Measurements from ENCODE around the gene ITGB3.

The ITGB3 gene

GRCh38 chr17:47231866-47232265, 21.8 kb upstream of the ITGB3 start:
- no peak for TF ChIP-seq TAF1 (IDR thresholded peaks at IDR 0.05; ENCODE audit: borderline replicate concordance, insufficient read depth, low read length)
- TF ChIP-seq REST (IDR thresholded peaks at IDR 0.05; ENCODE audit: insufficient read depth in 1 of 2, low read depth in 2 of 2, low read length in 2 of 2), result no peak
- no peak for TF ChIP-seq SIN3A (IDR thresholded peaks at IDR 0.05; ENCODE audit: borderline replicate concordance, insufficient read depth, low read length)
- no peak for TF ChIP-seq POLR2AphosphoS5 (IDR thresholded peaks at IDR 0.05; ENCODE audit: low read depth, low read length)
- TF ChIP-seq FOXP2 (optimal IDR thresholded peaks at IDR 0.05; ENCODE audit: borderline replicate concordance, extremely low read depth, extremely low read length, insufficient read depth), result no peak

- no peak for TF ChIP-seq POLR2AphosphoS5 (IDR thresholded peaks at IDR 0.05; ENCODE audit: low read depth, low read length)
- no peak for TF ChIP-seq FOXP2 (optimal IDR thresholded peaks at IDR 0.05; ENCODE audit: borderline replicate concordance, extremely low read depth, extremely low read length, insufficient read depth)
- TF ChIP-seq TAF1 (IDR thresholded peaks at IDR 0.05; ENCODE audit: borderline replicate concordance, insufficient read depth, low read length), result no peak
- no peak for TF ChIP-seq REST (IDR thresholded peaks at IDR 0.05; ENCODE audit: insufficient read depth in 1 of 2, low read depth in 2 of 2, low read length in 2 of 2)
- no peak for TF ChIP-seq SIN3A (IDR thresholded peaks at IDR 0.05; ENCODE audit: borderline replicate concordance, insufficient read depth, low read length)
These were observed 21.2 kb upstream of the ITGB3 start for GRCh38 chr17:47232465-47232864.

DNA sequence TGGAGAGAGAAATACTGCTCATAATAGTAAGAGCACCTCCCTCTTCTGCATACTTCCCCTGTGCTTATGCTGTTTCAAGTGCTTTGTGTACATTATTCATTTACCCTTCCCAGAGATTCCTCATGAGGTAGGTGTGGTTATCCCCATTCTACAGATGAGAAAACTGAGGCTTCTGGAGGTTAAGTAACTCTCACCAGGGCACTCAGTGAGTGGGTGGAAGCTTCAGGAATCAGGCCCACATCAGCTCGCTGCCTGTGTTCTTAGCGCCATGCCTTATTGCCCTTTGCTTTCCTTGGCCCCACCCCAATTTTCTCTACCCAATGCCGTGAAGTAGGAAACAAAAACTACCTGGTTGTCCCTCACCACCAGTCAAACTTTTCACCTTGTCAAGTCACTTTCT, 18.1 kb upstream of the ITGB3 start:
- no peak for TF ChIP-seq SIN3A (IDR thresholded peaks at IDR 0.05; ENCODE audit: borderline replicate concordance, insufficient read depth, low read length)
- TF ChIP-seq REST (IDR thresholded peaks at IDR 0.05; ENCODE audit: insufficient read depth in 1 of 2, low read depth in 2 of 2, low read length in 2 of 2), result no peak
- no peak for TF ChIP-seq FOXP2 (optimal IDR thresholded peaks at IDR 0.05; ENCODE audit: borderline replicate concordance, extremely low read depth, extremely low read length, insufficient read depth)
- no peak for TF ChIP-seq TAF1 (IDR thresholded peaks at IDR 0.05; ENCODE audit: borderline replicate concordance, insufficient read depth, low read length)
- no peak for TF ChIP-seq POLR2AphosphoS5 (IDR thresholded peaks at IDR 0.05; ENCODE audit: low read depth, low read length)

DNA sequence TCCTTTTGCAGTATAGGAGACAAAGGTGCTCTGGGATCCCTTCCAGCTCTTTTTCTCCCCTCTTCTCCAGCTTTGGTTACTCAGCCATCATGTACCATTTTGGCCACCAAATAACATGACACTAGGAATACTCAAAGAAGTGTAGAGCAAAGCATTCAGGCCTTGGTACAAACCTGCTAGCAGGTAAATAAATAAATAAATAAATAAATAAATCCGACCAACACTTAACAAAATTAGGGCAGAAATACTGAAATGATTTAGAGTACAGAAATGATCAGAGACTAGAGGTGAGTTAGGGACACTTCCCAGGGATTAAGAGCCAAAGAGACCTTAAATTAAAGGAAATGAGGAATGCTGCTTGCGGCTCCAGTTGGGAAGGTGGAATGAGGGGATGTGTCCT, 17.7 kb upstream of the ITGB3 start:
- TF ChIP-seq REST (IDR thresholded peaks at IDR 0.05; ENCODE audit: insufficient read depth in 1 of 2, low read depth in 2 of 2, low read length in 2 of 2), result no peak
- TF ChIP-seq FOXP2 (optimal IDR thresholded peaks at IDR 0.05; ENCODE audit: borderline replicate concordance, extremely low read depth, extremely low read length, insufficient read depth), result no peak
- no peak for TF ChIP-seq POLR2AphosphoS5 (IDR thresholded peaks at IDR 0.05; ENCODE audit: low read depth, low read length)
- no peak for TF ChIP-seq SIN3A (IDR thresholded peaks at IDR 0.05; ENCODE audit: borderline replicate concordance, insufficient read depth, low read length)
- no peak for TF ChIP-seq TAF1 (IDR thresholded peaks at IDR 0.05; ENCODE audit: borderline replicate concordance, insufficient read depth, low read length)

DNA sequence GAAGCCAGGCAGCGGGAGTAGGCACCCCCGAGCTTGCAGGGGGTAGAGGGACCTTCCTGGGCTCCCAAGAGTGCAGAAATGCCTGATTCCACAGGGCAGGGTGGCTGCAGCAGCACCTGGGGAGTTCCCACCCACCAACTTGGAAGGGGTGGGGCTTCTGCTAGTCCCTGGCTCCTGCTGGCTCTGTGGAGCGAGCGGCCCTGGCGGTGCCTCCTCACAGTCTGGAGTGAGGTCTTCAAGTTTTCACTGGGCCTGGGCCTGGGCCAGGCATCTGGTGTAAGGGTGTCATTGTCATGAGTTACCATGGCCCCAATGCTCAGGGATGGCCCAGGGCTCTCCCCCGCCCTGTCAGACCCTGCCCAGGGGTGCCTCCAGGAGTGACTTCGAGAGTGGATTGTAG, 15.8 kb upstream of the ITGB3 start:
- no peak for TF ChIP-seq POLR2AphosphoS5 (IDR thresholded peaks at IDR 0.05; ENCODE audit: low read depth, low read length)
